Liver (tissue), 9 donors: ENCODE measurements around the gene TOPAZ1. TPM values are rescaled to one million over a fixed set of nuclear protein-coding genes. Genes with fewer than 3 reads are reported as not detected.

ENCODE experiments used
- DNase-seq: peaks from one replicate; pipeline ENCODE4 v3.0.0-alpha.2; 2017; ENCODE audit warnings: low spot score
- H3K27ac ChIP-seq, 2 donors: one replicate each; pipeline ENCODE4 v1.7.0; 2013; ENCODE audit warnings: inconsistent platforms in 2 of 2, low read length in 2 of 2, control low read depth in 1 of 2, low read depth in 1 of 2, mild to moderate bottlenecking in 1 of 2
- H3K27me3 ChIP-seq, 4 donors: one replicate each; pipeline versions ENCODE4 v1.6.1 to v1.7.0; 2013; ENCODE audit warnings: low read length in 3 of 4, inconsistent platforms in 1 of 4, mild to moderate bottlenecking in 1 of 4, moderate library complexity in 1 of 4; ENCODE audit not compliant: control insufficient read depth in 4 of 4, insufficient read depth in 4 of 4
- H3K36me3 ChIP-seq, 4 donors: one replicate each; pipeline versions ENCODE4 v1.6.1 to v1.7.0; 2013; ENCODE audit warnings: low read length in 3 of 4, mild to moderate bottlenecking in 3 of 4, low read depth in 1 of 4, moderate library complexity in 1 of 4; ENCODE audit not compliant: control insufficient read depth in 4 of 4, insufficient read depth in 3 of 4
- H3K4me1 ChIP-seq, 4 donors: one replicate each; pipeline versions ENCODE4 v1.6.1 to v1.7.0; 2013; ENCODE audit warnings: low read length in 3 of 4, mild to moderate bottlenecking in 3 of 4, moderate library complexity in 1 of 4; ENCODE audit not compliant: control insufficient read depth in 4 of 4, insufficient read depth in 4 of 4
- H3K4me3 ChIP-seq, 3 donors: one replicate each; pipeline versions ENCODE4 v1.6.1 to v1.7.0; 2013; ENCODE audit warnings: low read length in 3 of 3, control low read depth in 1 of 3, low read depth in 1 of 3, mild to moderate bottlenecking in 1 of 3
- H3K9ac ChIP-seq, 2 donors: one replicate each; pipeline ENCODE4 v1.7.0; 2013; ENCODE audit warnings: low read length in 2 of 2, mild to moderate bottlenecking in 2 of 2, moderate library complexity in 2 of 2, control low read depth in 1 of 2, low read depth in 1 of 2
- H3K9me3 ChIP-seq, 4 donors: one replicate each; pipeline versions ENCODE4 v1.6.1 to v1.7.0; 2013; ENCODE audit warnings: low read length in 3 of 4; ENCODE audit not compliant: control insufficient read depth in 4 of 4
- CTCF ChIP-seq: fragments of 150-350 bp; IDR thresholded peaks from 2 replicates; pipeline ENCODE4 v1.5.1; 2017; ENCODE audit warnings: improper control_type of control experiment, low read depth, low read length; ENCODE audit not compliant: missing input control
- EGR1 ChIP-seq, 2 donors: IDR thresholded peaks; 2 replicates each; pipeline ENCODE4 v1.6.1; 2016 to 2018; ENCODE audit warnings: antibody characterized with exemption in 2 of 2, low read depth in 2 of 2
- FOXA2 ChIP-seq: IDR thresholded peaks from 2 replicates; pipeline ENCODE4 v1.6.1; 2016; ENCODE audit warnings: antibody characterized with exemption
- HNF4A ChIP-seq, 2 donors: conservative IDR thresholded peaks; 2 replicates each; pipeline ENCODE4 v1.6.1; 2016; ENCODE audit warnings: antibody characterized with exemption in 2 of 2, mild to moderate bottlenecking in 2 of 2
- HNF4G ChIP-seq: IDR thresholded peaks from 2 replicates; pipeline ENCODE4 v1.6.1; 2016; ENCODE audit warnings: antibody characterized with exemption
- JUND ChIP-seq, 2 donors: IDR thresholded peaks; 2 replicates each; pipeline ENCODE4 v1.6.1; 2016; ENCODE audit warnings: antibody characterized with exemption in 2 of 2
- RAD21 ChIP-seq, 2 donors: IDR thresholded peaks; 2 replicates each; pipeline ENCODE4 v1.6.1; 2016; ENCODE audit warnings: antibody characterized with exemption in 2 of 2, mild to moderate bottlenecking in 2 of 2
- SP1 ChIP-seq: IDR thresholded peaks from 2 replicates; pipeline ENCODE4 v1.6.1; 2018; ENCODE audit warnings: antibody characterized with exemption, mild to moderate bottlenecking
- TAF1 ChIP-seq: conservative IDR thresholded peaks from 2 replicates; pipeline ENCODE4 v1.6.1; 2016; ENCODE audit warnings: antibody characterized with exemption, mild to moderate bottlenecking
- ZBTB33 ChIP-seq: IDR thresholded peaks from 2 replicates; pipeline ENCODE4 v1.6.1; 2016; ENCODE audit warnings: antibody characterized with exemption
- WGBS: extraction: QIAGEN DNeasy Blood & Tissue Kit; methylation state at CpG from one replicate; pipeline ENCODE4 v1.1.7; 2013; 5-methylcytosine and 5-hydroxymethylcytosine counted together
- polyA plus RNA-seq, 2 donors: library from polyadenylated mRNA; stranded (reverse) in 1 of 2; unstranded in 1 of 2; fragments of 200-250 nt in 1 of 2; fragments of >200 nt in 1 of 2; fragmentation: Nextera tagmentation in 1 of 2; extraction: Ambion mirVana in 1 of 2; gene quantifications; one replicate each; pipeline versions ENCODE4 v1.2.1 to v1.2.3, GENCODE V29; 2013 to 2015
- total RNA-seq, 2 donors: library from RNA; depleted of rRNA; stranded (reverse); fragments of >200 nt; gene quantifications; one replicate each; pipeline ENCODE4 v1.2.3, GENCODE V29; 2014
- TF ChIP-seq, protein P1 (sequence below): IDR thresholded peaks from 2 replicates; pipeline ENCODE4 v1.6.1; 2016; ENCODE audit warnings: antibody characterized with exemption
- TF ChIP-seq, protein P2 (sequence below): IDR thresholded peaks from 2 replicates; pipeline ENCODE4 v1.6.1; 2016; ENCODE audit warnings: antibody characterized with exemption, mild to moderate bottlenecking
- donor health status: healthy.
- donor health status: healthy.
- donor health status: healthy.
- donor health status: healthy.
- donor health status: healthy.

TOPAZ1 gene
- total and polyA plus RNA-seq, 4 donors, result not detected

DNA sequence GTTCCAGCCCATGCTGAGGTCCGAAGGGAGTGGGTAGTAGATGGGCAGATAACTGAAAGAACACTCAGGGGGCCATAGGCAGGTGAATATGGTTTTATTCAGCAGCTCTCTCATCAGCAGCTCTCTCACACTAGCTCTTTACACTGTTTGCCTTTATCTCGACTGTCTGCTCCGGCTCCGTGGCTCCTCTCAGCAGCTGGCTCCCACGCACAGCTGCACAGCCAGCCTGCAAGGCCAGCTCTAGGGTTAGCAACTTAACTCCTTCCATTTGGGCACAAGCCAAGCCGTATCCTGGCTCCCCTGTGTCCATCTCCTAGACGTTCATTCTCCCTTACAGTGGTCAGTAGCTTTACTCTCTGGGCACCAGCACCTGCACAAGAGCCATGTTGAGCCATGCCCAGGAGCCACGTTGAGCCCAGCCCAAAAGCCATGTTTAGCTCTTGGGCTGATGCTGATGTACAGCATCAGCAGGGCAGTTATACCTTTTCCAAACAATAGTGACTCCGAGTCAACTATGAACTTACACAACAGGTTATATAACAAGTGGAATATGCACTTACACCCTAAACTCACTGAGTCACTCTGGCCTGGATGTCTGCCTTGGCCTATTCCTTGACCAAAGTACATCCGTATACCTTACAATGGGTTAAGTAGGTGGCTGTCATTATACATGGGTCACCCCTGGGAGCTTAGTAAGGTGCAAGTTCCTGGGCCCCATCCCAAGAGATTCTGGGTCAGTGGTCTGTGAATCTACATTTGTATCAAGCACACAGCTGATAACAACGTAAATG, 34.6 kb upstream of the TOPAZ1 start:
- WGBS, result 85% methylated on average over 11 of the region's 11 CpGs
- no peaks in the 10 kb centered on the region for H3K36me3 ChIP-seq
- H3K4me3 ChIP-seq, result no peak overlapping the region
- TF ChIP-seq HNF4A (conservative IDR thresholded peaks at IDR 0.05), result no peak
- TF ChIP-seq HNF4G, result no peak
- TF ChIP-seq, protein P1, sequence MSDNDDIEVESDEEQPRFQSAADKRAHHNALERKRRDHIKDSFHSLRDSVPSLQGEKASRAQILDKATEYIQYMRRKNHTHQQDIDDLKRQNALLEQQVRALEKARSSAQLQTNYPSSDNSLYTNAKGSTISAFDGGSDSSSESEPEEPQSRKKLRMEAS, result no peak
- TF ChIP-seq TAF1, result no peak
- H3K4me1 ChIP-seq, result no peaks in the 10 kb centered on the region
- DNase-seq, result no peak
- no peaks in the 10 kb centered on the region for H3K9me3 ChIP-seq
- no peak overlapping the region for H3K9ac ChIP-seq
- no peak overlapping the region for H3K27ac ChIP-seq
- peaks cover 0 to 2% (median 0%) of the 10 kb centered on the region in 4 donors for H3K27me3 ChIP-seq

DNA sequence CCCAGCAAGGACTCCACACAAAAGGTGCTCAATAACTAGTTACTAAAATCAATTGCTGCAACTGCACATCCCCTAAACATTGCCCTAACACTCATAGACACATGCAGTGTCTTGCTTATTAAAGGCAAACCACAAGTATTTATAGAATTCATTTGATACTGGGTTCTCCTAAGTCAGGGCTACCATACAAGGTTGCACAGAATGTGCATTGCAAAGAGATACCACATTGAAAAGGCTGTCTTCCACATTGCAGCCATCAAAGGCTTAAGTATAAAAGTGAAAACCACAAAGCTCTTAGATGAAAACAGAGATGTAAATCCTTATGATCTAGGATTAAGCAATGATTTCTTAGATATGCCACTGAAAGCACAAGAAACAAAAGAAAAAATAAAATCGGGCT, 33.6 kb upstream of the TOPAZ1 start:
- Histone ChIP-seq H3K27ac (no peak overlapping the region), H3K36me3 (no peaks in the 10 kb centered on the region), H3K4me1 (no peaks in the 10 kb centered on the region), H3K27me3 (peaks cover 0 to 2% (median 0%) of the 10 kb centered on the region in 4 donors), H3K9ac (no peak overlapping the region), H3K4me3 (no peak overlapping the region), H3K9me3 (no peaks in the 10 kb centered on the region)
- no peak for DNase-seq
- 73% methylated on average over 1 of the region's 1 CpG for WGBS
- TF ChIP-seq EGR1 (IDR thresholded peaks at IDR 0.05; ENCODE audit: low read depth in 2 of 2) (no peak), FOXA2 (no peak), HNF4A (conservative IDR thresholded peaks at IDR 0.05) (no peak), RAD21 (IDR thresholded peaks at IDR 0.05) (no peak), JUND (IDR thresholded peaks at IDR 0.05) (no peak), CTCF (no peak), SP1 (no peak), ZBTB33 (no peak), TAF1 (no peak)
- TF ChIP-seq, protein P1, result no peak
- TF ChIP-seq, protein P2, sequence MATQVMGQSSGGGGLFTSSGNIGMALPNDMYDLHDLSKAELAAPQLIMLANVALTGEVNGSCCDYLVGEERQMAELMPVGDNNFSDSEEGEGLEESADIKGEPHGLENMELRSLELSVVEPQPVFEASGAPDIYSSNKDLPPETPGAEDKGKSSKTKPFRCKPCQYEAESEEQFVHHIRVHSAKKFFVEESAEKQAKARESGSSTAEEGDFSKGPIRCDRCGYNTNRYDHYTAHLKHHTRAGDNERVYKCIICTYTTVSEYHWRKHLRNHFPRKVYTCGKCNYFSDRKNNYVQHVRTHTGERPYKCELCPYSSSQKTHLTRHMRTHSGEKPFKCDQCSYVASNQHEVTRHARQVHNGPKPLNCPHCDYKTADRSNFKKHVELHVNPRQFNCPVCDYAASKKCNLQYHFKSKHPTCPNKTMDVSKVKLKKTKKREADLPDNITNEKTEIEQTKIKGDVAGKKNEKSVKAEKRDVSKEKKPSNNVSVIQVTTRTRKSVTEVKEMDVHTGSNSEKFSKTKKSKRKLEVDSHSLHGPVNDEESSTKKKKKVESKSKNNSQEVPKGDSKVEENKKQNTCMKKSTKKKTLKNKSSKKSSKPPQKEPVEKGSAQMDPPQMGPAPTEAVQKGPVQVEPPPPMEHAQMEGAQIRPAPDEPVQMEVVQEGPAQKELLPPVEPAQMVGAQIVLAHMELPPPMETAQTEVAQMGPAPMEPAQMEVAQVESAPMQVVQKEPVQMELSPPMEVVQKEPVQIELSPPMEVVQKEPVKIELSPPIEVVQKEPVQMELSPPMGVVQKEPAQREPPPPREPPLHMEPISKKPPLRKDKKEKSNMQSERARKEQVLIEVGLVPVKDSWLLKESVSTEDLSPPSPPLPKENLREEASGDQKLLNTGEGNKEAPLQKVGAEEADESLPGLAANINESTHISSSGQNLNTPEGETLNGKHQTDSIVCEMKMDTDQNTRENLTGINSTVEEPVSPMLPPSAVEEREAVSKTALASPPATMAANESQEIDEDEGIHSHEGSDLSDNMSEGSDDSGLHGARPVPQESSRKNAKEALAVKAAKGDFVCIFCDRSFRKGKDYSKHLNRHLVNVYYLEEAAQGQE, result no peak
